EL (cell line): ENCODE data around the gene FZR1.
"Not testable (repeated sequence)": the region's sequence is repeated elsewhere in the genome, so short reads cannot be mapped to it uniquely, and the experiment has no call there.

Experiments
- DNase-seq: peaks from one replicate; pipeline ENCODE4 v3.0.0-alpha.2; 2016

The FZR1 gene

DNA sequence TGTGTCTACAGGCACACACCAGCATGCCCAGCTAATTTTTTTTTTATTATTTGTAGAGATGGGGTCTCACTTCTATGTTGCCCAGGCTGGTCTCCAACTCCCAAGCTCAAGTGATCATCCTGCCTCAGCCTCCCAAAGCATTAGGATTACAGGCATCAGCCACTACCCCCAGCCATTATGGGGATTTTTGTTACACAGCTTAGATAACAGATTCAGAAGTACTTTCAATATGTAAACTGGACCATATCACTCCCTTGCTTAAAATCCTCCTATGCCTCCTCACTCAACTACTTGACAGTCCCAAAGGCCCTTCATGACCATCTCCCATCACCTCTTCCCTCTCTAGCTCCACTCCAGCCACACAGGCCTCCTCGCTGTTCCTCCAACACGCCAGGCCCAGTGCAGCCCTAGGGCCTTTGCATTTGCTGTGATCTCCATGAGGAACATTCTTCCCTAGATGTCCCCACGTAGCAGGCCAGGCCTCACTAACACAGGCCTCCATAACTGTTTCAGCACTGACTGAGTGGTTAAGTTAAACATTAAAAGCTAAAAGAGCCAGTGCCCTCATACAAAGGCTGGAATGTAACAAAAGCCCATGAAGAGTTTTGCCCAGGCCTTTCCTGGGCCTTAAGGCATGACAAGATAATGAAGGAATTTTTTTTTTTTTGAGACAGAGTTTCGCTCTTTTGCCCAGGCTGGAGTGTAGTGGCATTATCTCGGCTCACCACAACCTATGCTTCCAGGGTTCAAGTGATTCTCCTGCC, 8.2 kb upstream of the FZR1 start:
- no peak for DNase-seq

DNA sequence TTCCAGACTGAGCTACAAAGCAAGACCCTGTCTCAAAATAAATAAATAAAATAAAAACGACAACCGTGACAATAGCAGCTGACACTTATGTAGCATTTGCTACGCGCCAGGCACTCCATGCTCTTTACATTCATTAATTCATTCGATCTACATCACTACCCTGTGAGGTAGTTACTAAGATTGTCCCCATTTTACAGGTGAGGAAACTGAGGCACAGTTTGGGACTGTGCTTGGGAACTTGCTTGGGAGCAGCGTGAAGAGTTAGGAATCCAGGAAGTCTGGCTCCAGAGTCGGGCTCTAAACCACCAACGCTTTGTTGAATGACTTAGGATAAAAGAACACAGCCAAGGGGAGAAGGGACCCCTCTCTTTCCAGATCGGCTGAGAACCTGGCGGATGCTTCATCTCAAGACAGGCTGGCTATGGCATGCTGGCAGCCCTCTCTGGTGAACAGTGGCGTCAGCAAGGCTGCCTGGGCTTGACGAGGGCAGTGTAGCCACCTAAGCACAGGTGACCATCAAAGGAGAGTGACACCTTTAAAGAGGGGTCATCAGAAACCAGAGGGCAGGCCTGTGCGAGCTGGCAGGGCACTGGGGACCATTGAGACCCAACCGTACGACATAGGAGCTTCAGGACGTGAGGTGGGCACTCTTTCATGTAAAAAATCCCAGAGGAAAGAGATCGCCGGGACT, 6.2 kb upstream of the FZR1 start:
- DNase-seq, result no peak

DNA sequence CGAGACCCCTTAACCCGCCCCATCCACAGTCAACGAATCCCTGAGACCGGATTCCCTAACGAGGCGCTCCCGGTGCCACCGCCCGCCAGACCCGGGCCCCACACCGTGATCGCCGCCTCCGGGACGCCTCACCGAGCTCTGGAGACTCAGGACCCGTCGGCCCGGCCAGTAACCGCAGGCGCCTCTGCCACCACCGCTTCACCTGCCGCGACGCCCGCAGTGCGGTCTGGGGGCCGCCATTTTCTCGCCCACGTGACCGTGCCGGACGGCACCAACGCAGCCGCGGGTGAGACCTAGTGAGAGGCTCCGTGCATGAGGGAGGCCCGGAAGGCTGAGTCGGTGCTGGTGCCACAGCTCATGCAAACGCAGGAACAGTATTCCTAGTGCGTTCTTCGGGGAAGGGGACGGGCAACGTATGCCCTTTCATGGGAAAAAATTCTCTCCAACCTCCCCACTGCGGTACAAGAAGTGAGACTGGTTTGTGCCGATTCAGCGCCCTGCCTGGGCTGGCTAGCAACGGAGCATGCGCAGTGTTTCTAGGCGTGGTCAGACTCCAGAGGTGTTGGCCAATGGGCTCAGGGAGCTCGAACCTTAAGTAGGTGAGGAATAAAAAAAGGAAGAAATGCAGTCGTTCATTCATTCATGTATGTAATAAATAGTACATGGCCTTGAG, 5.5 kb upstream of the FZR1 start, which contains the start of gene DOHH:
TSS of gene DOHH (minus strand) at position 246 of the 673 bp plus-strand sequence. CDS start 3,860 bp downstream, outside the sequence.
- DNase-seq, result peak; percentile 96

DNA sequence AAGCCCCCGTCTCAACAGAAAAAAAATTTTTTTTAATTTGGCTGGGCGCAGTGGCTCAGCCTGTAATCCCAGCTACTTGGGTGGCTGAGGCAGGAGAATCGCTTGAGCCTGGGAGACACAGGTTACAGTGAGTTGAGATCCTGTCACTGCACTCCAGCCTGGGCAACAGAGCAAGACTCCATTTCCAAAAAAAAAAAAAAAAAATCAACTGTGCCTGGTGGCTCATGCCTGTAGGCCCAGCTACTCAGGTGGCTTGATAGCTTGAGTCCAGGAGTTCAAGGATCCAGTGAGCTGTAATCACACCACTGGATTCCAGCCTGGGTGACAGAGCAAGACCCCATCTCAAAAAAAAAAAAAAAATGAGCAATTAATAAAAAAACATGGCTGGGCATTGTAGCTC, 4.3 kb upstream of the FZR1 start:
- no peak for DNase-seq

DNA sequence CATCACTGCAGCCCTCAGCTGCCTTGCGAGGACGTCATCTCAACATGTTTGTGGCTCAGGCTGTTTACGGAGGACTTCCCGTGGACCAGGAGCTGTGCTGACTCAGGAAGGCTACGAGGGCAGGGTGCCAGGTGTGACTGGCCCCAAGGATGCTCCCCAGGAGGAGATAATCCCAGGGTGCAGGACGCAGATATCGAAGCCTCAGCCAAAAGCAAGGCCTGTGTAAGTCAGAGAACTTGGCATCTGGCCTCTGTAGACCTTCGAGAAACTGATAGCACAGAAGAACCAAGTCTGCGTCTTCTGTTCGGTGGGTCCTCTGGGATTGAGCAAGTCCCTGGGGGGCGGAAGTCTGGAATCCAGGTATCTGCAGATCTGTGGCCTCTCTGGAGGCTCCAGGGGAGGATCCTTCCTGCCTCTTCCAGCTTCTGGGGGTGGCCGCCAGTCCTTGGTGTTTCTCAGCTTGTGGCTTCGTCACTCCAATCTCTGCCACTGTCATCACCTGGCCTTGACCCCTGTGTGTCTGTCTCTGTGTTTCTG, 3.0 kb upstream of the FZR1 start:
- DNase-seq, result no peak

DNA sequence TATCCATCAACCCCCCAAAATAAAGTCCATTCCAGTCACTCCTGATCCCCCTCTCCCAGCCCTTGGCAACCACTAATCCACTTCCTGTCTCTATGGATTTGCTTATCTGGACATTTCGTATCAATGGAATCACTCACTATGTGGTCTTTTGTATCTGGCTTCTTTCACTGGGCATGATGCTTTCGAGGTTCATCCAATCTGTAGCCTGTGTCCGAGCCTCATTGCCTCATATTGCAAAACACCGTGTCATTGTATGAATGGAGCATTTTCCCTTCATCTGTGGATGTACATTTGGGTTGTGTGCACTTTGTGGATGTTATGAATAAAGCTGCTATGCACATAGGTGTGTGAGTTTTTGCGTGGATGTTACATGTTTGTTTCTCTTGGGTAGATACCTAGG, 1.4 kb upstream of the FZR1 start:
- no peak for DNase-seq

DNA sequence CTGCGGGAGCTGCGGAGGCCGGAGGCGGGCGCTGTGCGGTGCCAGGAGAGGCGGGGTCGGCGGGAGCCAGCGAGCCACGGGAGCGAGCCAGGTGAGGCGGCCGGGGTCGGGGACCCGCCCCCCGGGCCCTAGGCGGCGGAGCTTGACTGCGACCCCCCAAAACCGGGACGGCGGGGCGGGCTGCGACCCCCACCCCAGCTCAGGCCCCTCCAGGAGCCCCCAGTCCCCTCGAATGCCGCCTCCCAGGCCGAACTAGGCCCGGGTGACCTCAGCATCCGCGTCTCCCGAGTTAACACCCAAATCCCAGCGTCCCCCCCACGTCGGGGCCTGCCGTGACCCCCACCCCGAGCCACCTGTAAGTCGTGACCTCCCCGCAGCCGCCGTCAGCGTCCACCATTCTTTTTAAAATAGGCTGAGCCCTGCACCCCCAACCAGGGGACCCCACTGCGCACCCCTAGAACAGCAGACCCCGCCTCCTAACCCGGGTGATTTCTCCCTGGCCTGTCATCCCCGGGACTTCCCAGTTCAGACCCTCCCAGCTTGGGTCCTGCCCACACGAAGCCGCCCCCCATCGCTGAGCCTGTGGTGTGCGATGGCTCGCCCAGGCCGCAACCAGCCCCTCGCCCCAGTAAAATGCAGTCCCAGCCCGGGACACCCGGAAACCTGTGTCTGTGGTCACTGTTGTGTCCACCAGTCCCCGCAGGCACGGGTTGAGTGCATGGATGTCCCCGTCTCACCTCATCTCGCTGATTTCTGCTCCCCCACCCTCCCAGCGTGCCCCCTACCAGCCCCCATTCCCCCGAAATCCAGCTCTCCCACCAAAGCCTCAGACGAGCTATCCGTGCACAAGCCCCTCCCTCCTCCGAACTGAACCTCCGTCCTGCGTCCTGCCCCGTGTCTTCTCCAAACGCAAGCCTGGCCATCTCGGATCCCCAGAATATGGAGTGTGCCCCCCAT, 551 bp downstream of the FZR1 start:
- DNase-seq, result peak; percentile 36

DNA sequence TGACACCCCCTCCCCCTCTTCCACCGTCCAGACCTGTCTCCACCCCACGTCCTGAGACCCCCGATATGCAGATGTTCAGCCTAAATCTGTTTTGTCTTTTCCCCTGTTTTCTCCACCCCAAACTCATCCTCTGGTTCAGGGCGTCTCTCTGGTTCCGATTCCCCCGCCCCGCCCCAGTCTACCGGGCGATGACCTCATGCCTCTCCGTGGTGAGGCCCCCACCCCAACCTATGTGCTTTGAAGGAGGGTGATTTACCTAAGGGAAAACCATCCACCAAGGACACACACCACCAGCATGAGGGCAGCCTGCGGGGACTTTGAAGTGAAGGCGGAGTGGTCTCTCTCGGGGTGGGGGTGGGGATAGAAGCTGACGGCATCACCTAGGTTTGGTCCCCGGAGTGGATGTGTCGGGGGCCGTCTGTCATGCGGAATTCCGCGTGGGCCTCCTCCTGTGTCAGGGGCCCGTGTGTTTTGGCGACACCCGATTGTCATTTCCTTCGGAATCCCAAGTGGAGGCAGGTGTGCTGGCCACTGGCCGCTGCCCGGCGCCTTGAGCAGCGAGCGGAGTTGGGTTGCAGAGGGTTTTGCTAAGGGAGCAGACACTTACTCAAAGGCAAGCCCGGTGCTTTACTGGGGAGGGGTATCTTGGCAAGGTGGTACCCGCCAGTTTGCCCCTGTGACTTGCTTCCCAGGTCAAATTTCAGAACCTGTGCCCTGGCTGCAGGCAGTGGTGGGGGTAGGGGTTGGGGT, 1.4 kb downstream of the FZR1 start:
- peak; percentile 16 for DNase-seq

DNA sequence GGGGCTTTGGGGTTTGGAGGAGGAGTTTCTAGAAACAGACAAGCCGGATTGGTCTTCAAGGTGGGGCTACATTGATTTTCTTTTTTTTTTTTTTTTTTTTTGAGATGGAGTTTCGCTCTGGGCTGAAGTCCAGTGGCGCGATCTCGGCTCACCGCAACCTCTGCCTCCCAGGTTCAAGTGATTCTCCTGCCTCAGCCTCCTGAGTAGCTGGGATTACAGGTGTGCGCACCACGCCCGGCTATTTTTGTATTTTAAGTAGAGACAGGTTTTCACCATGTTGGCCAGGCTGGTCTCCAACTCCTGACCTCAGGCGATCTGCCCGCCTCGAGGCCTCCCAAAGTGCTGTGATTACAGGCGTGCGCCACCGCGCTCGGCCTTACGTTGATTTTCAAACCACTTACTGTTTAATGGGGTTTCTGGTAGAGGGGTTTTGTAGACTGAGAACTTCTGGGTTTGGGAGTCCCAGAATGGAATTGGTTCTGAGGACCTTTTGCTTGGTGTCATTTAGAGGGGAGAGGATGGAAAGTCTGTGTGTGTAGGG, 2.1 kb downstream of the FZR1 start:
- DNase-seq, result not testable (repeated sequence)

DNA sequence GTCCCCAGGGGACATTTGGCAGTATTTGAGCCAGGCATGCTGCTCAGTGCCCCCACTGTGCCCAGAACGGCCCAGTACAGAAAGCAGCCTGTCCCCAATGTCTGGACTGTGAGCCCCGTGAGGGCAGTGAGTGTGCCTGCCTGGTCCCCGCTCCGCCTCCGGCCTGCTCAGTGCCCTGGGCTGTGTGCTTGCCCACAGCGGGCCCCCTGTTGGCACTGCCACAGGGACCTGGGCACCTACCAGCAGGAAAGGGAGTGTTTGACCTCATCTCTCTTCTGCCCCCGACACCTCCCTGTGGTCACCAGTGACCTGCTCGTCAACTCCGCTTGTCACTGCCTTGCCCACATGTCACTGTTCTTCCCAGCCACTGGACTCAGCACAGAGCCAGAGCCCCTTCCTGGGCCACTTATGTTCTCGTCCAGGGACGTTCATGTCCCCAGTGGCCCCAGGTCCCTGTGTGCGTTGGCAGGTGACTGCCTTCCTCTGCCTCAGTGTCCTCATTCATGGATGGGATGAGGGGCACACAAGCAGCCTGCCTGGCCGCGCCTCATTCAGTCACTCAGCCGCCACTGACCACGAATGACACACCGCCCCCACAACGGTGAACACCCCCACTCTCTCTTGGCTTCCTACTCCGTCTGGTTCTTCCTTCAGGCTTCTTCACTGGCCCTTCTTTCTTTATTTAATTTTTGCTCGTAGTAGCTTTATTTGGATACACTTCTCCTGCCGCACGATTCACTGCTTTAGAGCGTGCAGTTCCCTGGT, 2.8 kb downstream of the FZR1 start:
- DNase-seq, result peak; percentile 23

DNA sequence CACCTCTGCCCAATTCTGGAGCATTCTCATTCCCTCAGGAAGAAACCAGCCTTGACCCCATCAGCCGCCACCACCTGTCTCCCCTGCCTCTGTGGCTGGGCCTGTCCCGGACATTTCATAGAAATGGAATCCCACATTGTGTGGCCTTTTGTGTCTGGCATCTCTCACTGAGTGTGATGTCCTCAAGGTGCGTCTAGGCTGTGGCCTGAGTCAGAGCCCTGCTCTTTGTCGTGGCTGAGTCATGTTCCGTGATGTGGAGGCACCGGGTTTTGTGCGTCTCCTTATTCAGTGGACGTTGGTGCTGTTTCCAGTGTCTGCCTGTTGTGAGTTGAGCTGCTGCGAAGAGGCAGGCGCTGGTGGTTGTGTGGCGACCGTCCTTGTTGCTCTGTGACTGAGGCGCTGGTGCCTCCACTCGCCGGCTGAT, 3.5 kb downstream of the FZR1 start:
- peak; percentile 59 for DNase-seq

DNA sequence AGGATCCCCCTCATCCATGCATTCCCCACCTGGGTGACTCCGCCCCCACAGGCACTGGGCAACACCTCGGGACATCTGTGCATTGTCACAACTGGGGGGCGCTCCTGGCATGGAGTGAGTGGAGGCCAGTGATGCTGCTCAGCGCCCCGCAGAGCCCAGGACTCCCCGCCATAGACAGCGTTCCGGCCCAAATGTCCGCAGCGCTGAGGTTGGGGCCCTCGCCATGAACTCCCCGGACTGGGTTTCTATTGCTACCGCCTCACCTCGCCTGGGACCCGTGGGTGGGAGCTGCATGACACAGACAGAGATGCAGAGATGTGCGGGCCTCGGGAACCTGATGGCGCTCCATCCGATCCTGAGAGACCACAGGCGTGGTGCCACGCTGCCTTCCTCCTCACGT, 4.6 kb downstream of the FZR1 start:
- no peak for DNase-seq

DNA sequence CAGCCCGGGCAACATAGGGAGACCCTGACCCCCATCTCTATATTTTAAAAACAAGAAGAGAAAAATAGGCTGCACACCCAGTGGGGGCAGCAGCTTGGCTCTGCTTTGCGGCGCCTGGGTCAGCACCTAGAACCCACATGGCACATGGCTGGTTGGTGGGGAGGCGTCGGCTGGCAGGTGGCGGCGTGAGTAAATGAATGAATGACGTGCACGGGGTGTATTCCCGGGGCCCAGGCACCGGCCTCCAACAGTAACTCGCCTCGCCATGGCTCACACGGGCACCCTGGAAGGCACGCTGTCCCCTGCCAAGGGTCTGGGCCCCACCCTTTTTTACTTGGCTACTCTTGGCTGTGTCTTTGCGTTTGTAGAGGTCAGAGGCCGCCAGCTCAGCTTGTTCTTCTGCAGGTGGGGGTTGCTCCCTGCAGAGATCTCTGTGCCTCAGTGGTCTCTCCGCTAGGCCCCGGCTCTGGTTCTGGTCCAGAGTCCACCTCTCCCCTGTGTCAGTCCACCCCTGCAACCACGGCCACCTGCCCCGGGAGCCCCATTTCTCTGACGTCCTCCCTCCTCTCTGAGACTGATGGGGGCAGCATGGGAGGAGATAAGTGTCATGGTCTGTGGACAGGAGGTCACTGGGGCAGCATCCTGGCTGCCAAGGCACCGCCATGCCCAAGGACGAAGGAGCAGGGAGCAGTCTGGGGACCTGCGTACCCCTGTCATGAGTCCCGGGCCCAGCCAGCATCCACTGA, 5.6 kb downstream of the FZR1 start:
- no peak for DNase-seq

DNA sequence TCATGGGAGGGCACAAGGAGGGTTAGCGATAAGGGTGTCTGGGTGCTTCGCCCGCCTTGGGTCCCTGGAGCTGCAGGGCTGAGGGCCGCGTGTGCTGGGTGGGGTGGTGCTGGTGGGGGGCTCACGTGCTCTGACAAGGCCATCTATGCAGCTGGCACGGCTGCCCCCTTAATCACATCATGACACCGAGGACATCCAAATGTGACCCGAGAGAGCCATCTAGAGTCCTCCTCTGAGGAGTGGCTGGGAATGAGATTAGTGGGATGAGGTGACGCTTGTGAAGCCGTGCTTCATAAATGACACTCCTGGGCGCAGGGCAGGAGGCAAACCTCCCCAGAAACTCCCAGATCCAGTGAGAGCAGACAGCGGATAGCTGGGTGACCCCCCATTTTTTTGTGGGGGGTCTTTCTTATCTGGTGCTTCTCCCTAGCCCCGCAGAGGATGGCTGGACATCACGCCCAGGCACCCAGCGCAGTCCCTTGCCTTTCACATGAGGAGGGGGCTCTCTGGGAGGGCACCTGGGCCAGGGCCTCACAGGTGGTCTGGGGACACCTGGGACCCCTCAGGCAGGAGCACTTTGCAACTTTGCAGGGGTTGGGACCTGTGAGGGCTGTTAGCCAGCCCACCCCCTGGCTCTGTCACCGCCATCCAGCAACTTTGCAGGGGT, 6.6 kb downstream of the FZR1 start:
- no peak for DNase-seq

DNA sequence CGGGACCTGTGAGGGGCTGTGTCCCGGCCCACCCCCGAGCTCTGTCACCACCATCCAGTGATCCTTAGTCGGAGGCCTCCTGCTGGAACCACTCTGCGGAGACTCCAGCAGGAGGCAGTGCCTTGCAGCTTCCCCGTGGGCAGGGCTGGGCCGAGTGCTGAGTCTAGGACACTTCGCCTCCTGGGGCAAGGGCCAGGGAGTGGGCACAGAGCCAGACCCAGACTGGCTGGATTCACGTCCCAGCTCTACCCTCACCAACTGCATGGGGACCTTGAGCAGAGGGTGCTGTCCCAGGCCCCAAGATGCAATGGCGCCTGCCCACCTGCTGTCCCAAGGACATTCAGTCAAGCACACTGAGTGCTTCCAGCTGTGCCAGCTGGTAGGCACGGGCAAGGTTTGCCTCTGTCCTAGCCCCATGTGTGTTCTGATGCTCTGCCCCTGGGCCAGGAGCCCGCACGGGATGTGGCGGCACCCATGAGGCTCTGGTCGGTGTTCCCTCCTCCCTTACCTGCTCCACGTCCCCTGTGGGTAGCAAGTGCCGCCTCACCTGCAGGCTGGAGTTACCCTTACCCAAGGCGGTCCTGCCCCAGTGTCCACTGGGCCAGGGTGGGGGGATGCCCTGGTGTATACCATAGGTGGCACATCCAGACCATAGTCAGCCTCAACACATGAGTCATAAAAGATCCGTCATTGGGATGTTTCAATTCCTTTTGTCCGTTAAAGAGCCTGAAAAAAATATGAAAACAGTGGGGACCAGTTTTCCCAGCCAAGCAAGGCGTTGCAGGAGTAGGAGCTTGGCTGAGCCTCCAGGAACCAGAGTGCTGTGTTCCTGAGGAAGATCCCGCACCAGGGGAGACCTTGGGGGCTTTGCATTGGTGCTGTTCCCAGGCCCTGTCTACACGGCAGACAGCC, 7.4 kb downstream of the FZR1 start:
- DNase-seq, result no peak

DNA sequence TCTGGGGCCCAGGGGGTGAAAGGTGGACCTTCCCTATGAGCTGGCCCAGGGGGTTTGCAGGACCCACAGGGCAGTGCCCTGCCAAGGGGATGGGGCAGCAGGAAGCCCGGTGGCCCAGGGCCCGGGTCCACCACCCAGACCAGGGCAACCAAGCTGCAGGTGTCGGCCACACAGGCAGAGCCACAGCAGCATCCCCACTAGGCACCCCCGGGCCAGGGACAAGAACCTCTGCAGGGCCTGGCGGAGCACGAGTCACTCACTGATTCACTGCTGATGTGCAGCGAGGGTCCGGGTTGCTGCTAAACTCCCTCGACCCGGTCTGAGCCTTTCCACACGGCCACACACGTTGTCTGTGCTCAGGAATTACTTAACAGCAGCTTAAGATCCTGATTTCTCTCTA, 8.8 kb downstream of the FZR1 start:
- DNase-seq, result peak; percentile 39

DNA sequence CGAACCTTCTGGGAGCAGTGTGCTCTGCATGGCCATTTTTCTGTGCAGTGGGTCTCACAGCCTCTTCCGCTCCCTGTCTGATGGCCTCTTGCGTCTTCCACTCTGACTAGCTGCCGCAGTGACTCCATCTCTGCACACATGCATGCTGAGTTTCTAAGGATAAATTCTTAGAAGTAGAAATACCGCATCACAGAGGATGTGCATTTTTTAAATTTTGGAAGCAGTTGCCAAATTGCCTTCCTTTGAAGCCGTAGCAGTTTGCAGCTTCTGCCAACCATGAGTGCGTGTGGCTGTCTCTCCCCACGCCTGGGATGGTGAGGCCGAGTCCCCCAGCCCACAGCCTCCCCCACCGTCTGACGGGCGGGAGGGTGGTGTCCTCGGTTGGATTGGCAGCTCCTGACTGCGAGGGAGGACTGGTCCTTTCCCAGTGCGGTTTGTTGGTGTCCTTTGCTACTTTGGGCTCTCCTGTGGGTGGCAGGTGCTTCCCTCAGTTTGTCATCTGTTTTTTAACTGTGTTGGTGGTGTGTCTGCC, 9.8 kb downstream of the FZR1 start:
- DNase-seq, result no peak
